H9 (cell line): Measurements from ENCODE around the gene AP2S1. TPM values are rescaled to one million over a fixed set of nuclear protein-coding genes. Genes with fewer than 3 reads are reported as not detected.
A peak's percentile ranks its signal among the peaks of the same experiment; 100 is the strongest.

Source experiments
- DNase-seq: peaks from one replicate; pipeline ENCODE4 v3.0.0-alpha.2; 2017
- H2AFZ ChIP-seq: one replicate; pipeline ENCODE4 v1.6.1; 2013; ENCODE audit warnings: mild to moderate bottlenecking, low read length, control low read depth, moderate library complexity
- H2AK5ac ChIP-seq: 2 replicates; pipeline ENCODE4 v1.6.1; 2013; ENCODE audit warnings: low read length, control low read depth, mixed read lengths; ENCODE audit not compliant: insufficient read length
- H2BK120ac ChIP-seq: one replicate; pipeline ENCODE4 v1.6.1; 2013; ENCODE audit warnings: low read depth, mild to moderate bottlenecking, low read length, control low read depth, inconsistent platforms; ENCODE audit not compliant: poor library complexity, severe bottlenecking
- H2BK12ac ChIP-seq: 2 replicates; pipeline ENCODE4 v1.6.1; 2013; ENCODE audit warnings: low read length, control low read depth, mixed read lengths, low read depth; ENCODE audit not compliant: insufficient read length
- H2BK15ac ChIP-seq: 2 replicates; pipeline ENCODE4 v1.6.1; 2013; ENCODE audit warnings: low read depth, low read length, control low read depth
- H2BK20ac ChIP-seq: one replicate; pipeline ENCODE4 v1.6.1; 2013; ENCODE audit warnings: low read depth, mild to moderate bottlenecking, low read length, control low read depth, inconsistent platforms; ENCODE audit not compliant: poor library complexity, severe bottlenecking
- H2BK5ac ChIP-seq: 2 replicates; pipeline ENCODE4 v1.6.1; 2013; ENCODE audit warnings: low read length, control low read depth, mixed read lengths; ENCODE audit not compliant: insufficient read length
- H3K14ac ChIP-seq: 2 replicates; pipeline ENCODE4 v1.6.1; 2013; ENCODE audit warnings: low read length, control low read depth; ENCODE audit not compliant: insufficient read depth
- H3K18ac ChIP-seq: 2 replicates; pipeline ENCODE4 v1.6.1; 2013; ENCODE audit warnings: low read depth, mild to moderate bottlenecking, mixed read lengths, low read length, control low read depth; ENCODE audit not compliant: insufficient read length
- H3K23ac ChIP-seq: 2 replicates; pipeline ENCODE4 v1.6.1; 2013; ENCODE audit warnings: low read length, control low read depth, mixed read lengths, low read depth; ENCODE audit not compliant: insufficient read length
- H3K23me2 ChIP-seq: 2 replicates; pipeline ENCODE4 v1.6.1; 2013; ENCODE audit warnings: low read depth, mild to moderate bottlenecking, mixed read lengths, low read length, control low read depth; ENCODE audit not compliant: insufficient read length, poor library complexity, severe bottlenecking
- H3K27ac ChIP-seq: 2 replicates; pipeline ENCODE4 v1.5.1; 2013; ENCODE audit warnings: low read length, control low read depth, mixed read lengths, low read depth; ENCODE audit not compliant: insufficient read length
- H3K27me3 ChIP-seq: 2 replicates; pipeline ENCODE4 v1.6.1; 2013; ENCODE audit warnings: low read length, control low read depth, inconsistent platforms; ENCODE audit not compliant: insufficient read depth
- H3K4ac ChIP-seq: 2 replicates; pipeline ENCODE4 v1.6.1; 2013; ENCODE audit warnings: low read depth, mild to moderate bottlenecking, control low read depth, inconsistent platforms, low read length, moderate library complexity
- H3K4me1 ChIP-seq: 2 replicates; pipeline ENCODE4 v1.6.1; 2013; ENCODE audit warnings: low read length, control low read depth, inconsistent platforms; ENCODE audit not compliant: insufficient read depth
- H3K4me2 ChIP-seq: 2 replicates; pipeline ENCODE4 v1.6.1; 2013; ENCODE audit warnings: low read length, control low read depth, mixed read lengths; ENCODE audit not compliant: insufficient read length, insufficient read depth
- H3K56ac ChIP-seq: 2 replicates; pipeline ENCODE4 v1.6.1; 2013; ENCODE audit warnings: low read depth, mild to moderate bottlenecking, mixed read lengths, low read length, control low read depth; ENCODE audit not compliant: insufficient read length
- H3K79me1 ChIP-seq: 2 replicates; pipeline ENCODE4 v1.6.1; 2013; ENCODE audit warnings: low read depth, mild to moderate bottlenecking, moderate library complexity, low read length, control low read depth, inconsistent platforms; ENCODE audit not compliant: insufficient read depth, poor library complexity, severe bottlenecking
- H3K79me2 ChIP-seq: 2 replicates; pipeline ENCODE4 v1.6.1; 2013; ENCODE audit warnings: low read length, control low read depth, inconsistent platforms; ENCODE audit not compliant: insufficient read depth
- H3K9ac ChIP-seq: 2 replicates; pipeline ENCODE4 v1.6.1; 2013; ENCODE audit warnings: low read length, control low read depth, mixed read lengths; ENCODE audit not compliant: insufficient read length; ENCODE audit errors: extremely low read depth
- H3K9me3 ChIP-seq: one replicate; pipeline ENCODE4 v1.6.1; 2013; ENCODE audit warnings: low read depth, low read length, inconsistent platforms; ENCODE audit not compliant: control insufficient read depth
- H3T11ph ChIP-seq: one replicate; pipeline ENCODE4 v1.6.1; 2013; ENCODE audit warnings: mild to moderate bottlenecking, low read length, control low read depth, inconsistent platforms
- H4K20me1 ChIP-seq: one replicate; pipeline ENCODE4 v1.6.1; 2013; ENCODE audit not compliant: control insufficient read depth, insufficient read length, insufficient read depth
- H4K5ac ChIP-seq: 2 replicates; pipeline ENCODE4 v1.6.1; 2013; ENCODE audit warnings: low read depth, mild to moderate bottlenecking, mixed read lengths, low read length, control low read depth; ENCODE audit not compliant: insufficient read length
- H4K8ac ChIP-seq: replicated peaks from 2 replicates; pipeline ENCODE4 v1.6.1; 2013; ENCODE audit warnings: low read length, control low read depth, mixed read lengths, low read depth; ENCODE audit not compliant: insufficient read length
- H4K91ac ChIP-seq: 2 replicates; pipeline ENCODE4 v1.6.1; 2013; ENCODE audit warnings: low read depth, mild to moderate bottlenecking, moderate library complexity, mixed read lengths, low read length, control low read depth; ENCODE audit not compliant: insufficient read length
- H3K27ac Mint-ChIP-seq, 3 experiments: 2 replicates in 2 of 3; 3 replicates in 1 of 3; pipeline ENCODE4 v1.8.0; 2020 to 2021; ENCODE audit warnings: mixed read lengths in 3 of 3, mild to moderate bottlenecking in 1 of 3, moderate library complexity in 1 of 3
- H3K27me3 Mint-ChIP-seq: 2 replicates; pipeline ENCODE4 v1.8.0; 2021; ENCODE audit warnings: low read depth, mild to moderate bottlenecking, moderate library complexity, mixed read lengths
- H3K36me3 Mint-ChIP-seq, 3 experiments: 2 replicates in 2 of 3; 3 replicates in 1 of 3; pipeline ENCODE4 v1.8.0; 2020 to 2021; ENCODE audit warnings: low read depth in 3 of 3, mixed read lengths in 3 of 3; ENCODE audit not compliant: insufficient read depth in 1 of 3
- H3K4me1 Mint-ChIP-seq, 2 experiments: 2 replicates each; pipeline ENCODE4 v1.8.0; 2020; ENCODE audit warnings: mixed read lengths in 2 of 2
- H3K4me3 Mint-ChIP-seq, 2 experiments: 2 replicates in 1 of 2; 3 replicates in 1 of 2; pipeline ENCODE4 v1.8.0; 2020 to 2021; ENCODE audit warnings: mild to moderate bottlenecking in 2 of 2, mixed read lengths in 2 of 2, moderate library complexity in 1 of 2
- H3K9me3 Mint-ChIP-seq, 2 experiments: 2 replicates in 1 of 2; 3 replicates in 1 of 2; pipeline ENCODE4 v1.8.0; 2020; ENCODE audit warnings: mild to moderate bottlenecking in 2 of 2, mixed read lengths in 2 of 2, moderate library complexity in 1 of 2
- CTCF ChIP-seq: fragments of 200-600 bp; sonication (generic); conservative IDR thresholded peaks from 3 replicates; pipeline ENCODE4 v1.8.0; 2021; ENCODE audit warnings: antibody characterized with exemption, mild to moderate bottlenecking
- WGBS: extraction: QIAGEN DNeasy Blood & Tissue Kit; methylation state at CpG from one replicate; pipeline ENCODE4 v1.1.7; 2013; ENCODE audit warnings: missing lambda C conversion rate, low lambda C conversion rate, mixed read lengths; ENCODE audit not compliant: insufficient read length; ENCODE audit errors: extremely low coverage; 5-methylcytosine and 5-hydroxymethylcytosine counted together
- total RNA-seq: library from RNA; stranded (reverse); gene quantifications from 2 replicates; pipeline ENCODE4 v1.2.1, GENCODE V29; 2021

AP2S1 gene
- total RNA-seq, 1 experiment from 2014 or later, result 193 TPM

GRCh38 chr19:46842791-46843190, 7.9 kb downstream of the AP2S1 start:
- no peaks in the 10 kb centered on the region for H4K20me1 ChIP-seq
- no peaks in the 10 kb centered on the region; a peak in 1 of 5 replicates for H3K9me3 Mint-ChIP-seq
- H4K91ac ChIP-seq, result no peak overlapping the region
- no peak overlapping the region for H3T11ph ChIP-seq
- H3K18ac ChIP-seq, result no peak overlapping the region
- H2BK12ac ChIP-seq, result no peak overlapping the region
- no peak overlapping the region for H3K56ac ChIP-seq
- no peak overlapping the region for H2AFZ ChIP-seq
- H2BK5ac ChIP-seq, result no peak overlapping the region
- DNase-seq, result no peak
- peak overlapping the region in 1 of 3 experiments; percentile 14; a peak in 2 of 7 replicates for H3K27ac Mint-ChIP-seq
- no peaks in the 10 kb centered on the region; the same call in 1 of the 2 replicates for H3K79me2 ChIP-seq
- H3K4me1 Mint-ChIP-seq, result no peaks in the 10 kb centered on the region
- H3K4ac ChIP-seq, result no peak overlapping the region
- no peaks in the 10 kb centered on the region for H3K4me1 ChIP-seq
- no peak overlapping the region for H3K23ac ChIP-seq
- no peak overlapping the region for H4K5ac ChIP-seq
- no peaks in the 10 kb centered on the region for H3K23me2 ChIP-seq
- H2BK20ac ChIP-seq, result no peak overlapping the region
- H3K27me3 ChIP-seq, result no peaks in the 10 kb centered on the region
- H3K9ac ChIP-seq, result no peak overlapping the region
- no peak overlapping the region for H2BK120ac ChIP-seq
- peaks cover 23 to 59% (median 56%) of the 10 kb centered on the region in 3 experiments; a peak in 6 of 7 replicates for H3K36me3 Mint-ChIP-seq
- H2AK5ac ChIP-seq, result no peak overlapping the region
- no CpG with 5 or more reads among the region's 11 CpGs for WGBS
- no peak overlapping the region for H2BK15ac ChIP-seq
- no peak overlapping the region for H3K27ac ChIP-seq
- H3K9me3 ChIP-seq, result no peaks in the 10 kb centered on the region
- no peak for TF ChIP-seq CTCF
- H3K4me2 ChIP-seq, result no peak overlapping the region
- no peaks in the 10 kb centered on the region for H3K27me3 Mint-ChIP-seq
- H4K8ac ChIP-seq, result no peak overlapping the region
- H3K14ac ChIP-seq, result no peak overlapping the region
- no peak overlapping the region; a peak in 2 of 5 replicates for H3K4me3 Mint-ChIP-seq
- no peaks in the 10 kb centered on the region for H3K79me1 ChIP-seq
